Measurements from ENCODE around the gene PITPNC1.

DNA sequence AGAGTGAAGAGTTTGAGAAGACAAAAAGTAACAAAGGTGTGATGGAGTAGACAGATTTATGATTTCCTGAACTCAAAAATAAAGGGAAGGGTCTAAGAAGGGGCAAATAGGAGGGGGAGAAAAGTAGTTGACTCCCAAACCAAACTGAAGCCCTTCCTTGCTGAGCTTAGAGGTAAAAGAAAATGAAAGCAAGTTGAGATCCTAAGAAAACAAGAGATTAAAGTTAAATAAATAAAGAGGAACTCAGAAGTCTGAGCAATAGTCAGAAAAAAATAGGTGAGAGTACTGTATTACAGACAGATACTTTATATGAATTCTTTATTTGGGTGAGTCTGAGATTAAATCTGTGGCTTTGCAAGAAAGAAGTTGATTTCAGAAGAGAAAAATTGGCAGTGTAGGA lies 7.4 kb upstream of the PITPNC1 start:
- TF ChIP-seq, protein P1, sequence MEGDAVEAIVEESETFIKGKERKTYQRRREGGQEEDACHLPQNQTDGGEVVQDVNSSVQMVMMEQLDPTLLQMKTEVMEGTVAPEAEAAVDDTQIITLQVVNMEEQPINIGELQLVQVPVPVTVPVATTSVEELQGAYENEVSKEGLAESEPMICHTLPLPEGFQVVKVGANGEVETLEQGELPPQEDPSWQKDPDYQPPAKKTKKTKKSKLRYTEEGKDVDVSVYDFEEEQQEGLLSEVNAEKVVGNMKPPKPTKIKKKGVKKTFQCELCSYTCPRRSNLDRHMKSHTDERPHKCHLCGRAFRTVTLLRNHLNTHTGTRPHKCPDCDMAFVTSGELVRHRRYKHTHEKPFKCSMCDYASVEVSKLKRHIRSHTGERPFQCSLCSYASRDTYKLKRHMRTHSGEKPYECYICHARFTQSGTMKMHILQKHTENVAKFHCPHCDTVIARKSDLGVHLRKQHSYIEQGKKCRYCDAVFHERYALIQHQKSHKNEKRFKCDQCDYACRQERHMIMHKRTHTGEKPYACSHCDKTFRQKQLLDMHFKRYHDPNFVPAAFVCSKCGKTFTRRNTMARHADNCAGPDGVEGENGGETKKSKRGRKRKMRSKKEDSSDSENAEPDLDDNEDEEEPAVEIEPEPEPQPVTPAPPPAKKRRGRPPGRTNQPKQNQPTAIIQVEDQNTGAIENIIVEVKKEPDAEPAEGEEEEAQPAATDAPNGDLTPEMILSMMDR (IDR thresholded peaks at IDR 0.05): no peak
- TF ChIP-seq EZH2 (IDR thresholded peaks at IDR 0.05; ENCODE audit: borderline replicate concordance, insufficient read depth, low read depth, low read length, poor library complexity, severe bottlenecking): no peak
